Activated CD4-positive, alpha-beta T cell treated with anti-CD3 and anti-CD28 coated beads, Interleukin-2, amount 50 U/mL, for 16 hours (primary cell): Measurements from ENCODE around the gene RASSF5.
"Not testable (repeated sequence)": the region's sequence is repeated elsewhere in the genome, so short reads cannot be mapped to it uniquely, and the experiment has no call there.

Experiments used
- DNase-seq: peaks from one replicate; pipeline ENCODE4 v3.0.0-alpha.2; 2020

The RASSF5 gene

GRCh38 chr1:206575165-206575893, 68.0 kb downstream of the RASSF5 start:
- DNase-seq = peak; percentile 83

DNA sequence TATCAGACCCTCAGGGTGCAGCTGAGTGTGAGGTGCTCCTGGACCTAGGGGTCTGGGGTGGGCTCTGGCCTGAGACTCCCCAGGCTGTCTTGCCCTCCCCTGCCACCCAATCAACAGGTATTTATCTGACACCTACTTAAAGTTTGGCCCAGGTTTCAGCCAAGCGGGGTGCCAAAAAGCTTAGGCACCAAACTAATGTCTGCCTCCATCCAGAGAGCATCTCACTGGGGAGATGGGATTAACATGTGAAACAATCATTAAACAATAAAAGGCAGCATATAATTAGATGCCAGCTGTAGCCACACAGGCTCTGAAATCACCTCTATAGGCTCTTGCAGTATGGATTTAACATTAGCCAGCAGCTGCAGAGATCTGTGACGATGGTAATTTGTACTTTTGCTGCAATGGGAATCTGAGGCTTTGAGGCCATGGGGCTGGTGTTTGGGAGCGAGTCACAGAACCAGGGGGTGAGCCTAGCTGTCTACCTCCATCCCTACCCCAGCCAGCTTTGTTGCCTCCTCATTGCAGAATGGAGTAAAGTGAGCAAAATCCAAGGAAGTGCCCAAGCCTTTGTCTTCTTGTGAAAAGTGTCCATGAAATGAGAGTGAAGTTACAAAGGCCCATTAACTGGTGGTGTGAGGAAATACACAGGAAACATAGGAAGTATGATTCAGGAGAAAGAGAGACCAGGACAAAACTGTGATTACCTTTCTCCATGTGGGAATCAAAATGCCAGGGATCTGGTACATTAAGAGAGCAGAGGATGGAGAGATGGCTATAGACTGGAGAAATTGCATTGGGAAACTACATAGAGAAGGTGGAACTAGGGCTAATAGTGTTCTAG, 68.8 kb downstream of the RASSF5 start:
- no peak for DNase-seq

DNA sequence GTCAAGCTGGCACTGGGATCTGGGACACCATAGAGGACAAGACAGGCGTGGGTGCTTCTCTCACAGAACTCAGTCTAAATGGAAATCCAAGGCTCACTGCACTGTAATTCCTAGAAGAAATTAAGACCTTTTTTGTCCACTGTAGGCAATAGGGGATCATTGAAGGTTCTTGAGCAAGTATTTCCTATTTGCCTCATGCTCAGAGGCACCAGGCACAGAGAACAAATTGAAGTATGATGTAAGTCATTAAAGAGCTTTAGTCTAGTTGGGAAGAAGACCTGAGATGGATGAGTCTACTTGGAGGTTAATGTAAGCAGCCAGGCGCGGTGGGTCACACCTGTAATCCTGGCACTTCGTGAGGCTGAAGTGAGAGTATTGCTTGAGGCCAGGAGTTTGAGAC, 70.3 kb downstream of the RASSF5 start:
- no peak for DNase-seq

- peak; percentile 91 for DNase-seq
These were observed 71.0 kb downstream of the RASSF5 start for GRCh38 chr1:206578068-206578977.

DNA sequence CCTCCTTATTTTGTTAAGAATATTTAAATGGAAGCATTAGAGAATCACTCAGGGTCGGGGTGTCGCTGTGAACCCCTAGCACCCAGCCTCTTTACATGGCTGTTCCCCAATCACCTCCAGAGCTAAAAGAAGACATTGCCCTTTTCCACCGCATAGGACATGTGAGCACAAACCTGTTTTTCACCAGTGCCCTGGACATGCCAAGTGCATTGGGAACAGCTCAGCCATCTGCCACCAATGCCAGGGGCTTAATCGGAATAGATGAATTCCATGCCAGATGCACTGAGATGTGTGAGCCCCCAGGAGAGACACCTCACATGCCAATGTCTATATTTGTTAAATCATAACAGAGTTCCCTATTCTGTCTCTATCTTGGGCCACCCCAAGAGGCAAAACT, 71.6 kb downstream of the RASSF5 start:
- no peak for DNase-seq

DNA sequence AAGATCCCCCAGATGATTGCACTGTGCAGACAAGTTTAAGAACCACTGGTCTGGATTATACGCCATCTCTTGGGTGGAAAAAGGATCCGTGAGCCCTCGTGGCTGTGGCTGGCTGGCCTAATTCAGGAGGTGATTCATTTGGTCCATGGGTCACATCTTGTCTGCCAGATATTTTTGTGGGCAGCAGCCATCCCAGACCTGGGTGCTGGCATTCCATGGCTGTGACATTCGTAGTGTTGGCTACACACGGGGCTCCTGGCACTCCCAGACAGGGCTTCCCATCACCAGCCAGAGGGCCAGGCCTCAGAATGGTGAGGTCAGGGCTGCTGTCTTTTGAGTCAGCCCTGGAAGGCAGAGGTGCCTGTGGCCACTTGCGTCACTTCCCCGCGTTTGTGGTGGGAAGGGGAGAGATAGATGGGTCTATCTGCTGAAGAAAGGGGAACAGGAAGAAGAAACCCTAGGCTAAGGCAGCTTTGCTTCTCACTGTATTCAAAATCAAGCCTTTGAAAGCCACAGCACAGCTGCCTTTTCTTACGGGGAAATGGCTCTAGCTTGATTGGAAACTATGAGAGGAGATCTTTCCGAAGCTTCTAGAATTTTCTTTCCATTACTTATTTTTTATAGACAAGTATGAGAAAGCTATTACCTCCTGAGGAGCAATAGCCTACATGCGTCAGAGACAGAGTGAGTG, 72.6 kb downstream of the RASSF5 start:
- DNase-seq = peak; percentile 95

GRCh38 chr1:206580438-206581113, 73.2 kb downstream of the RASSF5 start:
- no peak for DNase-seq

DNA sequence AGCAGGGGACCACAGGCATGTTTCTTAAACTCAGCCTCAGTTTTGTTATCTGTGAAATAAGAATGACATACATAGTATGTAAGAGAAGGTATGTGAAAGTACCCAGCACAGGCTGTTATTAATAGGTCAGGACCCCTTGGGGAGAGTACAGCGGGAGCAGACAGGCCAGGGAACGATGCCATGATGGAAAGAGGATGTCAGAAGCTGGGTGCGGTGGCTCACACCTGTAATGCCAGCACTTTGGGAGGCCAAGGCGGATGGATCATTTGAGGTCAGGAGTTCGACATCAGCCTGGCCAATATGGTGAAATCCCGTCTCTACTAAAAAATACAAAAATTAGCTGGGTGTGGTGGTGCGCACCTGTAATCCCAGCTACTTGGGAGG, 73.8 kb downstream of the RASSF5 start:
- DNase-seq = not testable (repeated sequence)

DNA sequence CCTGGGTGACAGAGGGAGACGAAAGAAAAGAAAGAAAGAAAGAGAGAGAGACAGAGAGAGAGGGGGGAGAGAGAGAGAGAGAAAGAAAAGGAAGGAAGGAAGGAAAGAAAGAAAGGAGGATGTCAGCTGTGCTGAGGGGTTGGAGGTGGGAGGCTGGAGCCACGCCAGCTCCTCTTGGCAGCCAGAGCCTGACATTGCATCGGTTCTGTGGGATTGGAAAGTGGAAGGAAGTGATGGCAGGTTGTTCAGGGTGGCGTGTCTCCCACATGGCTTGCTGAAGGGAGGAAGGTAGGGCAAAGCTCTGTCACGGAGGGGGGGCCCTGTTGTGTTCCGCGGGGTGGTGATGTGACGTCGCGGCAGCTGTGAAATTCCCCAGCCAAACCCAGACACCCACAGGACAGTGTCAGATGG, 74.2 kb downstream of the RASSF5 start:
- DNase-seq = no peak

GRCh38 chr1:206582537-206582936, 75.2 kb downstream of the RASSF5 start:
- no peak for DNase-seq

DNA sequence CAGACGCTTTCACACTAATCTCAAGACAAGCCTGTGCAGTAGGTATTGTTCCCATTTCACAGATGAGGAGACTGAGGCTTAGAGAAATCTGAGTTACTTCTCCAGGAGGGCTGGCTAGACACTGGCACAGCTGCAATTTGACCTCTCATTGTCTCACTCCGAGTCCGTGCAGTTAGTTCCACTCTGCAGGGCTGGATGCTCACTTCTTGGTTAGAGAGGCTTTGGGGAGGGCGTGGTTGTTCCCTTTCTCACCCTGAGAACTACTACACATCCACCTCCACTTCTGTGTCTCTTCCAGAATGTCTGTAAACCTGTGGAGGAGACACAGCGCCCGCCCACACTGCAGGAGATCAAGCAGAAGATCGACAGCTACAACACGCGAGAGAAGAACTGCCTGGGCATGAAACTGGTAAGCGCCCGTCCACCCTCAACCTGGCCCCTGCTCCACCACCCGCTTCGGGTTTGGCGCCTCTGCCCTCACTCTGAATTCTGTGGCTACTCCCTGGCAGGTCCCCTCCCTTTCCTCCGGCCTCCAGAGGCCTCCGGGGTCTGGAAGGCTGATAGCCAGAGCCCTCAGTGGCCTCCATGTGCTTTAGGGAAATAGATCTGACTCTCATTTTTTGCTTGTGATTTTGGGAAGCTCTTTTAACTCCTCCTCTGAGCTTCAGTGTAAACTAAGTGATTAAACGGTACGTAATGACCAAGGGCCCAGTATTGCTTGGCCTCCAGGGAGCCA, 75.8 kb downstream of the RASSF5 start:
- no peak for DNase-seq

DNA sequence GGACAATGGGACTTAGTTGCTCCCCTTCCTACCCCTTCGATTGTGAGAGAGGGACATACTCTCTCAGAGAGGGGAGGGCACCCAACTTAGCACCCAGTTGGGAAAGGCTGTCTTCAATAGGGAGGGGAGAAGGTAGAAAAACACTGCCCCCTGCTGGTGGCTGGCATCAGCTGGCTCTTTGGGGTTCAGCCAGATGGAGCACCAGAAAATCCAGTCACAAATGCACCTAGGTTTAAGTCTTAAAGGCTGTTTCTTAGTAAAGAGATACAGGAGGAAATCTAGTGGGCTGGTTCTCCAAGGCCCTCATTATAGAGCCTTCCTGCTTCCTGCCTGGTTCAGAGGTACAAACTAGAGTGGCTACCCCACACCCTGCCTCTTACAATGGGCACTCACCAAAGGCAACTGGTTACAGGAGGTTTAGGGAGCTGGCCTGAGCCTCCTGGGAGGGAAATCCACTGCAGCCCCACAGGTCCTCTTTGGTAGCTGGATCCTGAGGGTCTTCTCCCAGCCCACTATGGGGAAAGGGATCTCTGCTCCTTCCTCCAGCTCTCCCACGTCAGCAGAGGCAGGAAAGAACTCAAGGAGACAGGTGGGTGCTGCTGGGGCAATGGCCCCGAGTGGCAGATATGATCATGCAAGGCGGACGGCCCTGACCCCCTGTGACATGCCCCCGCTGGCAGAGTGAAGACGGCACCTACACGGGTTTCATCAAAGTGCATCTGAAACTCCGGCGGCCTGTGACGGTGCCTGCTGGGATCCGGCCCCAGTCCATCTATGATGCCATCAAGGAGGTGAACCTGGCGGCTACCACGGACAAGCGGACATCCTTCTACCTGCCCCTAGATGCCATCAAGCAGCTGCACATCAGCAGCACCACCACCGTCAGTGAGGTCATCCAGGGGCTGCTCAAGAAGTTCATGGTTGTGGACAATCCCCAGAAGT, 76.6 kb downstream of the RASSF5 start:
- DNase-seq = peak; percentile 86

DNA sequence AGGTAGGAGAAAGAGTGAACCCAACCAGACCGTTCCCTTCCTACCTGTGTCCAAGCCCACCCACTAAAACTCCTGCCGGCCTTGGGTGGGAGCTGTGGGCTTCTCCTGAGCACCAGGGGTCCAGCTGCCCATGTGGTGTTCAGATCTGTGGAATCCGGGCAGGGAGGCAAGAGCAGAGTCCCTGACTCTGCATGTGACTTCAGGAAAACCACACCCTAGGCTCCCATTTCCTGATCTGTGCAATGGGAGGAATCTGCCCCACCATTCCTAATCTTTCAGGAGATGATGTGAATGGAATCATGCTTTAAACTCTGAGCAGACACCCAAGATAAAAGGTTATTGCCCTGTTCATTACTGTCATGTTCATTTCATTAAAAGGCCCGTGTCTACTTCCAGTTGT, 77.4 kb downstream of the RASSF5 start:
- DNase-seq = no peak

GRCh38 chr1:206586501-206587445, 79.4 kb downstream of the RASSF5 start:
- DNase-seq = no peak

DNA sequence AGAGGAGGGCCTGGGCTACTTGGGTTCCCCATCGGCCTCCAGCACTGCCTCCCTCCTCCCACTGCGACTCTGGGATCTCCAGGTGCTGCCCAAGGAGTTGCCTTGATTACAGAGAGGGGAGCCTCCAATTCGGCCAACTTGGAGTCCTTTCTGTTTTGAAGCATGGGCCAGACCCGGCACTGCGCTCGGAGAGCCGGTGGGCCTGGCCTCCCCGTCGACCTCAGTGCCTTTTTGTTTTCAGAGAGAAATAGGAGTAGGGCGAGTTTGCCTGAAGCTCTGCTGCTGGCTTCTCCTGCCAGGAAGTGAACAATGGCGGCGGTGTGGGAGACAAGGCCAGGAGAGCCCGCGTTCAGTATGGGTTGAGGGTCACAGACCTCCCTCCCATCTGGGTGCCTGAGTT, 80.6 kb downstream of the RASSF5 start:
- no peak for DNase-seq

DNA sequence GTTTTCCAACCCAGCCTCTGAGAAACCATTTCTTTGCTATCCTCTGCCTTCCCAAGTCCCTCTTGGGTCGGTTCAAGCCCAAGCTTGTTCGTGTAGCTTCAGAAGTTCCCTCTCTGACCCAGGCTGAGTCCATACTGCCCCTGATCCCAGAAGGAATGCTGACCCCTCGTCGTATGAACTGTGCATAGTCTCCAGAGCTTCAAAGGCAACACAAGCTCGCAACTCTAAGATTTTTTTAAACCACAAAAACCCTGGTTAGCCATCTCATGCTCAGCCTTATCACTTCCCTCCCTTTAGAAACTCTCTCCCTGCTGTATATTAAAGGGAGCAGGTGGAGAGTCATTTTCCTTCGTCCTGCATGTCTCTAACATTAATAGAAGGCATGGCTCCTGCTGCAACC, 81.2 kb downstream of the RASSF5 start:
- no peak for DNase-seq

- DNase-seq = no peak
These were observed 81.9 kb downstream of the RASSF5 start for GRCh38 chr1:206589206-206589605.

- peak; percentile 95 for DNase-seq
These were observed 82.9 kb downstream of the RASSF5 start for GRCh38 chr1:206590025-206590758.
